Hepatocyte (in vitro differentiated cells): ENCODE data around the gene SIK3. TPM values are rescaled to one million over a fixed set of nuclear protein-coding genes. Genes with fewer than 3 reads are reported as not detected.
A peak's percentile ranks its signal among the peaks of the same experiment; 100 is the strongest.

Source experiments
- DNase-seq: peaks from one replicate; pipeline ENCODE4 v3.0.0-alpha.2; 2016; ENCODE audit warnings: low spot score
- H2AFZ ChIP-seq: fragments of 200-600 bp; sonication (generic); 2 replicates; pipeline ENCODE4 v1.6.0; 2016; ENCODE audit warnings: antibody characterized with exemption, mild to moderate bottlenecking
- H3K27ac ChIP-seq: fragments of 200-600 bp; sonication (generic); 2 replicates; pipeline ENCODE4 v1.5.1; 2016; ENCODE audit warnings: mild to moderate bottlenecking
- H3K27me3 ChIP-seq: fragments of 200-600 bp; sonication (generic); 2 replicates; pipeline ENCODE4 v1.6.1; 2016
- H3K36me3 ChIP-seq: fragments of 200-600 bp; sonication (generic); replicated peaks from 2 replicates; pipeline ENCODE4 v1.5.1; 2016; ENCODE audit warnings: low read depth; ENCODE audit not compliant: insufficient read depth
- H3K4me1 ChIP-seq: fragments of 200-600 bp; sonication (generic); 2 replicates; pipeline ENCODE4 v1.5.1; 2016; ENCODE audit warnings: mild to moderate bottlenecking, moderate library complexity; ENCODE audit not compliant: insufficient read depth
- H3K4me2 ChIP-seq: fragments of 200-600 bp; sonication (generic); 2 replicates; pipeline ENCODE4 v1.6.0; 2016
- H3K4me3 ChIP-seq: fragments of 200-600 bp; sonication (generic); 2 replicates; pipeline ENCODE4 v1.5.1; 2016; ENCODE audit warnings: mild to moderate bottlenecking
- H3K79me2 ChIP-seq: fragments of 200-600 bp; sonication (generic); 2 replicates; pipeline ENCODE4 v1.6.0; 2017; ENCODE audit warnings: mild to moderate bottlenecking
- H3K9me2 ChIP-seq: fragments of 200-600 bp; sonication (generic); replicated peaks from 2 replicates; pipeline ENCODE4 v1.6.0; 2017; ENCODE audit warnings: mild to moderate bottlenecking; ENCODE audit not compliant: insufficient read depth
- H3K9me3 ChIP-seq: fragments of 200-600 bp; sonication (generic); 2 replicates; pipeline ENCODE4 v1.5.1; 2016; ENCODE audit warnings: low read depth, mild to moderate bottlenecking
- H4K20me1 ChIP-seq: fragments of 200-600 bp; sonication (generic); 2 replicates; pipeline ENCODE4 v1.6.0; 2016; ENCODE audit warnings: mild to moderate bottlenecking; ENCODE audit not compliant: insufficient read depth, poor library complexity, severe bottlenecking
- EZH2 ChIP-seq: fragments of 200-600 bp; sonication (generic); IDR thresholded peaks from 2 replicates; pipeline ENCODE4 v1.6.1; 2016; ENCODE audit warnings: antibody characterized with exemption, mild to moderate bottlenecking, borderline replicate concordance
- EZH2phosphoT487 ChIP-seq: fragments of 200-600 bp; sonication (generic); IDR thresholded peaks from one replicate; pipeline ENCODE4 v1.6.1; 2018; ENCODE audit warnings: antibody characterized with exemption, mild to moderate bottlenecking, low read depth, moderate library complexity; ENCODE audit not compliant: unreplicated experiment, severe bottlenecking
- WGBS: methylation state at CpG from one replicate; pipeline ENCODE4 v1.1.6; 2016; ENCODE audit warnings: low lambda C conversion rate; ENCODE audit errors: missing lambda C conversion rate; 5-methylcytosine and 5-hydroxymethylcytosine counted together
- polyA plus RNA-seq: library from polyadenylated mRNA; unstranded; fragments of >200 nt; fragmentation: Nextera tagmentation; extraction: Ambion mirVana; gene quantifications from 2 replicates; pipeline ENCODE4 v1.2.1, GENCODE V29; 2016
- total RNA-seq: library from RNA; depleted of rRNA; stranded (reverse); fragments of >200 nt; gene quantifications from 2 replicates; pipeline ENCODE4 v1.2.3, GENCODE V29; 2014
- TF ChIP-seq, protein P1 (sequence below): fragments of 200-600 bp; sonication (generic); IDR thresholded peaks from 2 replicates; pipeline ENCODE4 v1.5.1; 2016; ENCODE audit warnings: antibody characterized with exemption, mild to moderate bottlenecking; ENCODE audit not compliant: poor library complexity

Gene SIK3
- total and polyA plus RNA-seq, 2 experiments from 2014 or later: 15.8 to 17.7 TPM

DNA sequence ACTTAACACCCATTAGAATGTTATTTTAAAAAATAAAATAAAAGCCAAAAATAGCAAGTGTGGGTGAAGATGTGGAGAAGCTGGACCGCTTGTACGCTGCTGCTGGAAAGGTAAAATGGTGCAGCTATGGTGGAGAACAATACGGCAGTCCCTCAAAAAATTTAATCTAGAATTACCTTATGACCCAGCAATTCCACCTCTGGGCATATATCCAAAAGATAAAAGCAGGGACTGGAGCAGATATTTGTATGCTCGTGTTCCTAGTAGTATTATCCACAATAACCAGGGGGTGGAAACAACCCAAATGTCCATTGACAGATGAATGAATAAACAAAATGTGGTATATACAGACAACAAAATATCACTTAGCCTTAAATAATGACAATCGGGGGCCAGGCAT, 300.4 kb downstream of the SIK3 start:
- no peak overlapping the region for H2AFZ ChIP-seq
- no peak for DNase-seq
- H3K4me2 ChIP-seq: no peak overlapping the region
- H3K4me3 ChIP-seq: no peak overlapping the region
- 90% methylated on average over 5 of the region's 5 CpGs for WGBS
- H3K27me3 ChIP-seq: no peaks in the 10 kb centered on the region
- no peaks in the 10 kb centered on the region for H3K79me2 ChIP-seq
- no peaks in the 10 kb centered on the region for H4K20me1 ChIP-seq
- no peak overlapping the region for H3K27ac ChIP-seq
- no peaks in the 10 kb centered on the region for H3K9me2 ChIP-seq
- no peaks in the 10 kb centered on the region for H3K9me3 ChIP-seq
- TF ChIP-seq, protein P1, sequence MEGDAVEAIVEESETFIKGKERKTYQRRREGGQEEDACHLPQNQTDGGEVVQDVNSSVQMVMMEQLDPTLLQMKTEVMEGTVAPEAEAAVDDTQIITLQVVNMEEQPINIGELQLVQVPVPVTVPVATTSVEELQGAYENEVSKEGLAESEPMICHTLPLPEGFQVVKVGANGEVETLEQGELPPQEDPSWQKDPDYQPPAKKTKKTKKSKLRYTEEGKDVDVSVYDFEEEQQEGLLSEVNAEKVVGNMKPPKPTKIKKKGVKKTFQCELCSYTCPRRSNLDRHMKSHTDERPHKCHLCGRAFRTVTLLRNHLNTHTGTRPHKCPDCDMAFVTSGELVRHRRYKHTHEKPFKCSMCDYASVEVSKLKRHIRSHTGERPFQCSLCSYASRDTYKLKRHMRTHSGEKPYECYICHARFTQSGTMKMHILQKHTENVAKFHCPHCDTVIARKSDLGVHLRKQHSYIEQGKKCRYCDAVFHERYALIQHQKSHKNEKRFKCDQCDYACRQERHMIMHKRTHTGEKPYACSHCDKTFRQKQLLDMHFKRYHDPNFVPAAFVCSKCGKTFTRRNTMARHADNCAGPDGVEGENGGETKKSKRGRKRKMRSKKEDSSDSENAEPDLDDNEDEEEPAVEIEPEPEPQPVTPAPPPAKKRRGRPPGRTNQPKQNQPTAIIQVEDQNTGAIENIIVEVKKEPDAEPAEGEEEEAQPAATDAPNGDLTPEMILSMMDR: no peak
- no peak for TF ChIP-seq EZH2
- no peak for TF ChIP-seq EZH2phosphoT487
- H3K4me1 ChIP-seq: no peaks in the 10 kb centered on the region
- H3K36me3 ChIP-seq: no peaks in the 10 kb centered on the region

DNA sequence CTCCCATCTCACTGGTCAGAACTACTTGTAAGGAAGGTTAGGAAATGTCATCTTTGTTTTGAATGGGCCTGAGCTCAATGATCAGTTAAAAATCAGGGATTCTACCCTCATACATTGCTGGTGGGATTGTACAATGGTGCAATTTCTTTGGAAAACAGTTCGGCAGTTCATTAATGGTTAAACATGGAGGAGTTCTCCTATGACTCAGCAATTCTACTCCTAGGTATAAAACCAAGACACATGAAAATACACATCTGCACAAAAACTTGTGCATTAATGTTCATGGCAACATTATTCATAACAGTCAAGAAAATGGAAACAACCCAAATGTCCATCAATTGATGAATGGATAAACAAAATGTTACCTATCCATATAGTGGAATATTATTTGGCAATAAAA, 301.7 kb downstream of the SIK3 start:
- Histone ChIP-seq H3K79me2 (no peaks in the 10 kb centered on the region), H3K4me3 (no peak overlapping the region), H3K27me3 (no peaks in the 10 kb centered on the region), H3K27ac (no peak overlapping the region), H3K4me2 (no peak overlapping the region), H3K9me2 (no peaks in the 10 kb centered on the region), H4K20me1 (no peaks in the 10 kb centered on the region), H3K36me3 (no peaks in the 10 kb centered on the region), H3K4me1 (no peaks in the 10 kb centered on the region), H3K9me3 (no peaks in the 10 kb centered on the region), H2AFZ (no peak overlapping the region)
- no peak for TF ChIP-seq EZH2phosphoT487
- TF ChIP-seq EZH2: no peak
- TF ChIP-seq, protein P1: no peak
- no peak for DNase-seq
- WGBS: 69% methylated on average over 1 of the region's 1 CpG

GRCh38 chr11:116794851-116795250, 303.4 kb downstream of the SIK3 start:
- H3K36me3 ChIP-seq: no peaks in the 10 kb centered on the region
- WGBS: 89% methylated on average over 2 of the region's 2 CpGs
- H3K9me2 ChIP-seq: no peaks in the 10 kb centered on the region
- H2AFZ ChIP-seq: no peak overlapping the region
- no peaks in the 10 kb centered on the region for H3K27me3 ChIP-seq
- H3K4me2 ChIP-seq: no peak overlapping the region
- no peaks in the 10 kb centered on the region for H3K4me1 ChIP-seq
- no peaks in the 10 kb centered on the region for H4K20me1 ChIP-seq
- no peaks in the 10 kb centered on the region for H3K79me2 ChIP-seq
- no peak for DNase-seq
- no peak overlapping the region for H3K4me3 ChIP-seq
- H3K27ac ChIP-seq: no peak overlapping the region
- H3K9me3 ChIP-seq: no peaks in the 10 kb centered on the region
- TF ChIP-seq EZH2 (no peak), EZH2phosphoT487 (no peak)
- TF ChIP-seq, protein P1: no peak

DNA sequence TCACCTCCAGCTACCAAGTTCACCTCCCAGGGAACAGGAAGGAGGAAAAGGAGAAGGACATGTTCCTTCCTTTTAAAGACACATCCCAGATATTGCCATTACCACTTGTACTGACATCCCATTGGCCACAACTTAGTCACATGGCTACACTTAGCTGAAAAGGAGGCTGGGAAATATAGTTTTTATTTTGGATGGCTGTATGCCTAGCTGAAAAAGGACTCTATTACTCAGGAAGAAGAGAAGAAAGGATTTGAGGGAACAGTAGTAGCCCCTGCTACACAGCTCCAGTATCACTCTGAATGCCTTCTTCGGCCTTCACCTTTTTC, 304.5 kb downstream of the SIK3 start:
- TF ChIP-seq EZH2phosphoT487: no peak
- TF ChIP-seq, protein P1: no peak
- TF ChIP-seq EZH2: no peak
- Histone ChIP-seq H3K36me3 (no peaks in the 10 kb centered on the region), H4K20me1 (no peaks in the 10 kb centered on the region), H3K27ac (no peak overlapping the region), H3K4me2 (no peak overlapping the region), H3K27me3 (no peaks in the 10 kb centered on the region), H3K9me2 (no peaks in the 10 kb centered on the region), H2AFZ (peak overlapping the region; percentile 26), H3K9me3 (no peaks in the 10 kb centered on the region), H3K79me2 (no peaks in the 10 kb centered on the region), H3K4me3 (no peak overlapping the region), H3K4me1 (peaks cover 2% of the 10 kb centered on the region)
- DNase-seq: no peak
- 100% methylated on average over 1 of the region's 1 CpG for WGBS
